SK-N-MC (cell line): Measurements from ENCODE around the gene HORMAD1.

Experiments used
- EZH2 ChIP-seq: fragments of 200-600 bp; sonication (generic); IDR thresholded peaks from one replicate; pipeline ENCODE4 v1.6.1; 2017; ENCODE audit warnings: antibody characterized with exemption
- POLR2AphosphoS5 ChIP-seq: IDR thresholded peaks from 2 replicates; pipeline ENCODE4 v1.6.1; 2012; ENCODE audit warnings: mild to moderate bottlenecking, low read depth, low read length, borderline replicate concordance

DNA sequence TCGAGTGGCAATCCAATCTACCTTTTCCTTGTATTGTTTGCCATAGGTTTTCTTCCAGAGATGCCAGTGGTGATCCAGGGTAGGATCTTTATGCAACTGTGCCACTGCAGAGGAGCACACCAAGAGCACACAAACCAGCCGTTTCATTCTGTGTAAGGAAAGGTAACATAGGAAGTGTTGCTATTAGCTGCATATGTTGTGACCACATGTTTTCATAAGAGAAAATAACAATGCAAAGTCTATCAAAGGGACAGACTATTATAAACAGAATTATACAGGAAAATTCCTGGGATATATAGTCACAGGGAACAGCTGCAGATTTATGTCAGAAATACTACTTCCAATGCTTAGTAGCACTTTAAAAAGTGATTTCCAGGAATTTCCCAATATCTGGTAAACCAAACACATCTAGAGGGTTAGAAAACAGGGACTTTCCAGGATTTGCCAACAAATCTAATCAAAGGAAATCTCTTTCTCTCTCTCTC lies 44.0 kb upstream of the HORMAD1 start:
- TF ChIP-seq EZH2 = no peak
- no peak for TF ChIP-seq POLR2AphosphoS5
